Measurements from ENCODE around the gene SIRPA.

Gene SIRPA

GRCh38 chr20:1894951-1895673 is at the start of gene SIRPA:
Gene SIRPA, plus strand, starts transcription at chr20:1895407. Its CDS starts 41 bp downstream, at chr20:1895448.
- no peak for TF ChIP-seq CREB1 (IDR thresholded peaks at IDR 0.05; ENCODE audit: low read depth)
- no peak for TF ChIP-seq FOXM1 (IDR thresholded peaks at IDR 0.05; ENCODE audit: borderline replicate concordance, low read depth)
- TF ChIP-seq ZBTB7A (IDR thresholded peaks at IDR 0.05; ENCODE audit: low read depth), result no peak
- TF ChIP-seq TAF1 (IDR thresholded peaks at IDR 0.05; ENCODE audit: low read depth), result no peak
- no peak for TF ChIP-seq TCF12 (IDR thresholded peaks at IDR 0.05; ENCODE audit: low read depth)
- no peak for TF ChIP-seq USF1 (IDR thresholded peaks at IDR 0.05)
- TF ChIP-seq YY1 (IDR thresholded peaks at IDR 0.05; ENCODE audit: low read depth), result no peak
- TF ChIP-seq EP300 (IDR thresholded peaks at IDR 0.05; ENCODE audit: borderline replicate concordance), result no peak
- no peak for TF ChIP-seq TEAD4 (IDR thresholded peaks at IDR 0.05)
- TF ChIP-seq MAX (IDR thresholded peaks at IDR 0.05), result no peak
- no peak for TF ChIP-seq NFIC (IDR thresholded peaks at IDR 0.05)
- TF ChIP-seq REST (IDR thresholded peaks at IDR 0.05; ENCODE audit: low read depth), result no peak

GRCh38 chr20:1845701-1846100 is 49.5 kb upstream of the SIRPA start:
- TF ChIP-seq TCF12 (IDR thresholded peaks at IDR 0.05; ENCODE audit: low read depth) (no peak), YY1 (IDR thresholded peaks at IDR 0.05; ENCODE audit: low read depth) (no peak), TEAD4 (IDR thresholded peaks at IDR 0.05) (no peak), USF1 (IDR thresholded peaks at IDR 0.05) (no peak), ZBTB7A (IDR thresholded peaks at IDR 0.05; ENCODE audit: low read depth) (no peak), NFIC (IDR thresholded peaks at IDR 0.05) (no peak), RAD21 (IDR thresholded peaks at IDR 0.05; ENCODE audit: low read depth) (no peak), MAX (IDR thresholded peaks at IDR 0.05) (no peak), CEBPB (IDR thresholded peaks at IDR 0.05) (no peak), EGR1 (IDR thresholded peaks at IDR 0.05) (no peak), REST (IDR thresholded peaks at IDR 0.05; ENCODE audit: low read depth) (no peak), FOXM1 (IDR thresholded peaks at IDR 0.05; ENCODE audit: borderline replicate concordance, low read depth) (no peak), TAF1 (IDR thresholded peaks at IDR 0.05; ENCODE audit: low read depth) (no peak), CREB1 (IDR thresholded peaks at IDR 0.05; ENCODE audit: low read depth) (no peak), EP300 (IDR thresholded peaks at IDR 0.05; ENCODE audit: borderline replicate concordance) (no peak)

- TF ChIP-seq CEBPB (IDR thresholded peaks at IDR 0.05) (no peak), TCF12 (IDR thresholded peaks at IDR 0.05; ENCODE audit: low read depth) (no peak), YY1 (IDR thresholded peaks at IDR 0.05; ENCODE audit: low read depth) (no peak), REST (IDR thresholded peaks at IDR 0.05; ENCODE audit: low read depth) (no peak), RAD21 (IDR thresholded peaks at IDR 0.05; ENCODE audit: low read depth) (no peak), EP300 (IDR thresholded peaks at IDR 0.05; ENCODE audit: borderline replicate concordance) (no peak), ZBTB7A (IDR thresholded peaks at IDR 0.05; ENCODE audit: low read depth) (no peak), NFIC (IDR thresholded peaks at IDR 0.05) (no peak), MAX (IDR thresholded peaks at IDR 0.05) (no peak), TAF1 (IDR thresholded peaks at IDR 0.05; ENCODE audit: low read depth) (no peak), TEAD4 (IDR thresholded peaks at IDR 0.05) (no peak), USF1 (IDR thresholded peaks at IDR 0.05) (no peak), EGR1 (IDR thresholded peaks at IDR 0.05) (no peak), CREB1 (IDR thresholded peaks at IDR 0.05; ENCODE audit: low read depth) (no peak), FOXM1 (IDR thresholded peaks at IDR 0.05; ENCODE audit: borderline replicate concordance, low read depth) (no peak)
Observed at GRCh38 chr20:1846341-1846740, 48.9 kb upstream of the SIRPA start.
